Measurements from ENCODE around the gene SLC29A1. TPM values are rescaled to one million over a fixed set of nuclear protein-coding genes. Genes with fewer than 3 reads are reported as not detected.

Gene SLC29A1
- total and polyA plus RNA-seq, 5 experiments from 2014 or later, result 1.3 to 2.6 (median 2.3) TPM

DNA sequence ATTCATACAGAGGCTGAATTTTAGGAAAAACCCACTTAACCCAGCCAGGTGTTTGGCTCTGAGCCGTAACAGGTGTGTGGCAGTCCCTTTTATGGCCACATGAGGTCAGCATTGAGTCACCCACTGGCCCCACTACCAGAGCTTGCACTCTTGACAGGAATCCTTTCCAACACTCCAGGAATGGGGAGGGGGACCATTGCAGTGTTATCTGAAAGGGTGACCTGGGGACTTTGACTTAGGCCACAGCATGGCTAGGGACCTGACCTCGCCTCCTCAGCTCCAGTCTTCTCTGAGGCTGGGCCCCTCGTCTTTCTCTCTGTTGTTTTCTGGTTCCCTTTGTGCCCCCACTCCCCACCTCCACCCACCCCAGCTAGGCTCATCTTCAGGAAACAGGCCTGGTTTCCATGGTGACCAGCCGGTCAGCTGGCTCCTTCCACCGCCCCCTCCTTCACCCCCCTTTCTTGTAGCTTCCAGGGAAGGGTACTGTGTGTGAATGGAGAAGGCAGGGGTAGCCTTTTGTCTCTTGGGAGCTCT is 44.8 kb downstream of the SLC29A1 start:
- Mint-ChIP-seq H3K4me3 (peak overlapping the region in 5 of 10 donors; percentile 15 to 40 (median 27)), H3K36me3 (no peaks in the 10 kb centered on the region), H3K9me3 (no peaks in the 10 kb centered on the region), H3K4me1 (peaks cover 23 to 57% (median 40%) of the 10 kb centered on the region in 4 donors), H3K27me3 (peaks cover 10 to 29% (median 21%) of the 10 kb centered on the region in 5 donors), H3K27ac (peak overlapping the region in 8 of 10 donors; percentile 36 to 92 (median 66))
- DNase-seq (peak in 9 of 10 donors; percentile 41 to 77 (median 67)), ATAC-seq (peak in 1 of 2 donors; percentile 13)
- POLR2A ChIA-PET, result interaction anchor here (0.9 to 3.2 kb wide), 5 partner anchors 11 to 74 kb away, joined by 3 to 27 read pairs (median 7); partner anchors contain the start of genes HSP90AB1 and SLC35B2

DNA sequence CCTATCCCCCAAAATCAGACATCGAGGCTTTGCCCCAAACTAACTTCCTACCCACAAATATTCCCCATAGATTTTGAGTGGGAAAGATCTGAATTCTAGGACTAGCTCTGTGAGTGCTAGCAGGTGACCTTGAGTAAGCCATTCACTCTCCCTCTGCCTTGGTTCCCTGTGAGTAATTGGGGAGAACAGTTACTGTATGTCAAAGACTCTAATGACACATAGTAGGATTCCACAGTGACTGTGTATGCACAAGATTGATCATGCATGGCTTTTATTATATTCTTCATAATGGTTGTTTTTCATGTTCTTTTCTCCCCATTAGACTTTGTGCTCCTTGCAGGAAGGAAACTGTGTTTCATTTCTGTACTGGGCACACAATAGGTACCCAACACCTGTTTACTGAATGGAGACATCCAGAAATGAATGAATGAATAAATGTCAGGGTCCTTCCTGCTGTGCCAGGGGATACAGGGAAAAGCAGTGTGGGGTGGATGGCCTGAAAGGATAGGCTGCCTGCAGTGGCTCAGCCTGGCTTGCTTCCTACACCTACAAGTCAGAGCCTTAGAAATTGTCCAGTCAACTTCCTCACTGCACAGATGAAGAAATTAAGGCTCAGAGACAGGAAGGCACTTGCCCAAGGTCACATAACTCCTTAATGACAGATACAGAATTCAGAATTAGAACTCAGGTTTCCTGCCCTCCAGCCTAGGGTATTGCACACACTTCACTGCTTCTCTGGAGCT is 46.0 kb downstream of the SLC29A1 start:
- POLR2A ChIA-PET, result interaction anchor here (0.7 to 1.9 kb wide), 5 partner anchors 12 to 72 kb away, joined by 3 to 9 read pairs (median 4); partner anchors contain the start of gene SLC35B2
- Mint-ChIP-seq H3K4me3 (peak overlapping the region; percentile 55 to 82 (median 70)), H3K27ac (peak overlapping the region in 5 of 10 donors; percentile 19 to 62 (median 48)), H3K9me3 (no peaks in the 10 kb centered on the region), H3K27me3 (peaks cover 18 to 39% (median 33%) of the 10 kb centered on the region in 5 donors), H3K36me3 (no peaks in the 10 kb centered on the region), H3K4me1 (peaks cover 16 to 45% (median 29%) of the 10 kb centered on the region in 4 donors)
- DNase-seq (no peak), ATAC-seq (no peak)

DNA sequence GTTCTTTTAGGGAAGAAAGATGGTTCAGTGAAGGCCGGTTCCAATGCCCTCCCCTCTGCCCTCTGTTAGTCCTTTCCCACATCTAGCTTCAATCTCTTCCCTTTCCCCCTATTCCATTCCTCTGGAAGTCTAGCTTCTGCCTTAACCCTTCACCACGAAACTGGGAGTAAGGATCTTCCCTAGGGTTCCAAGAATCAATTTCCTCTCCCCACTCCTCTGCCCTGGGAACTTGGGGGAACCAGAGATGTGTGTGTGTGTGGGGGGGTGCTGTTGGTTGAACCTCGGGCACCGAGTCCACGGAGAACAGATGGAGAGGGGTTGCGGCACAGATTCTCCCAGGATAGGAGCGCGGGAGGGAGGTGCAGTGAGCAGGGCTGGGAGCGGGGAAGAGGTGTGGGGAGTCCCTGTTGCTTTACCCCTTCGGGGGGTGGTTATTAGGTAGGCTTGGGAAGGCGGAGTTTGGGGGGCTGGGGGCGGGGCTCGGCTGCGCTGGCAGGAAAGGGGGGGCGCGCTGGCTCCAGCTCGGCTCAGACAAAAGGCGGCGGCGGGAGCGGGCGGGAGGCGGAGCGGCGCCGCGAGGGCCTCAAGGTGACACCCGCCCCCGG is 46.6 kb downstream of the SLC29A1 start, which contains the start of gene TMEM151B:
TMEM151B (plus strand) TSS at position 530 of the 605 bp plus-strand sequence. CDS start 293 bp downstream, outside the sequence.
- ATAC-seq, result peak in 1 of 2 donors; percentile 8
- H3K36me3 Mint-ChIP-seq, result peaks cover 0 to 2% (median 0%) of the 10 kb centered on the region in 3 donors
- no peaks in the 10 kb centered on the region for H3K9me3 Mint-ChIP-seq
- peak within 1 kb of the TSS in 7 of 10 donors; percentile 19 to 74 (median 60) for H3K27ac Mint-ChIP-seq
- POLR2A ChIA-PET, result interaction anchor here (0.7 to 1.5 kb wide), 4 partner anchors 13 to 43 kb away, joined by 3 to 5 read pairs (median 4); partner anchors contain the start of gene AARS2
- H3K27me3 Mint-ChIP-seq, result peaks cover 22 to 44% (median 39%) of the 10 kb centered on the region in 5 donors
- peak in 8 of 10 donors; percentile 32 to 72 (median 48) for DNase-seq
- H3K4me3 Mint-ChIP-seq, result peak within 1 kb of the TSS; percentile 68 to 87 (median 76)
- H3K4me1 Mint-ChIP-seq, result peaks cover 13 to 38% (median 27%) of the 10 kb centered on the region in 4 donors

DNA sequence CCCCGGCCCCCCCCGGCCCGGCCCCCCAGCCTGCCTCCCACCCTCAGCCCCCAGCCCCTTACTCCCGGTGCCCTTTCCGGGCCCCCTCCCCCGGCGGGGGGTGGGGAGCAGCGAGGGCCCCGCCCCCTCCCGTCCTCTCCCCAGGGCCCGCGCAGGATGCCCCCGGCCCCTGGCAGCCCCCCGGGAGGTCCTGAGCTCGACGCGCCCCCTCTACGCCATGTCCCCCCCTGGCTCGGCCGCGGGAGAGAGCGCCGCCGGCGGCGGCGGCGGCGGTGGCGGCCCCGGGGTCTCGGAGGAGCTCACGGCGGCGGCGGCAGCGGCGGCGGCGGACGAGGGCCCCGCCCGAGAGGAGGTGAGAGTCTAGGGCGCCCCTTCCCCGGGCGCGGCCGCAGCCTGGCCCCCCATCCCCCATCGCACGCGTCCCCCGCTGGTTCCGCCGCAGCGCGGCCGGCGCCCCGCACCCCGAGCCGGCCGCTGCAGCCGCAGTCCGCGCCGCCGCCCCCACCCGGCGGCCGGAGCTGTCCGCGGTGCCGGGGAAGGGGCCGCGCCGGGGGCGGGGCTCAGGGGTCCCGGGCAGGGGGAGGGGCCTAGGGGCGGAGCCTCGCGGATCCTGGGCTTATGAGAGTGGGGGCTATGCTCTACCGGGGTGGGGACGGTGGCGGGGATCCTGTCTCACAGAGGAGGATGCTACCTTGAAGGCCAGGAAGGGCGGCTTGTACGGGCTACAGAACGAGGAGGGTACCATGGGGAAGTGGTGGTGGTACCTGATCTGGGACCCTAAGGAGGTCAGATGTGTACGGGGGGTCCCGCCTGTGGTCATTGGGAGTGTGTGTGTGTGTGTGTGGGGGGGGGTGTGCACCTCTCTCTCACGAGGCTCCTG is 47.4 kb downstream of the SLC29A1 start:
- H3K4me3 Mint-ChIP-seq, result peak overlapping the region; percentile 65 to 87 (median 76)
- ATAC-seq, result peak in 1 of 2 donors; percentile 51
- H3K4me1 Mint-ChIP-seq, result peaks cover 13 to 32% (median 26%) of the 10 kb centered on the region in 4 donors
- H3K27me3 Mint-ChIP-seq, result peaks cover 22 to 44% (median 39%) of the 10 kb centered on the region in 5 donors
- DNase-seq, result no peak
- peak overlapping the region in 4 of 10 donors; percentile 50 to 74 (median 64) for H3K27ac Mint-ChIP-seq
- no peaks in the 10 kb centered on the region for H3K9me3 Mint-ChIP-seq
- H3K36me3 Mint-ChIP-seq, result peaks cover 0 to 2% (median 0%) of the 10 kb centered on the region in 3 donors
- POLR2A ChIA-PET, result interaction anchor here (0.9 to 1.5 kb wide), 3 partner anchors 14 to 42 kb away, joined by 3 to 5 read pairs (median 4); partner anchors contain the start of gene AARS2

DNA sequence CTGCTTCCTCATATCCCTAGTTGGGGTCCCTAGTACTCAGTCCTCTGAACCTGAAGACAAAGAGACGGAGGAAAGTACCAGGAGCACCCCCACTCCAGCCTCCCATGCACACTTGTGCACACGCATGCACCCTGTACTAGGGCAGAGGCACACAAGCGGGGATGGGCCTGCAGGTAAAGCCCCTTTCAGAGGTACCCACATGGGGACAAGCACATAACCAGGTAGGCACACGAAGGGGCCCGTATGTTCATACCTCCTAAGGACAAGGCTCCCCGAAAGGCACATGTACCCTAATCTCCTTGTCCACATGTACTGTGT is 48.0 kb downstream of the SLC29A1 start:
- POLR2A ChIA-PET, result interaction anchor here (0.6 to 1.3 kb wide), 2 partner anchors 9 to 23 kb away, joined by 3 to 5 read pairs; no protein-coding TSS in a partner anchor
- H3K4me1 Mint-ChIP-seq, result peaks cover 13 to 26% (median 21%) of the 10 kb centered on the region in 4 donors
- peak overlapping the region; percentile 65 to 87 (median 76) for H3K4me3 Mint-ChIP-seq

DNA sequence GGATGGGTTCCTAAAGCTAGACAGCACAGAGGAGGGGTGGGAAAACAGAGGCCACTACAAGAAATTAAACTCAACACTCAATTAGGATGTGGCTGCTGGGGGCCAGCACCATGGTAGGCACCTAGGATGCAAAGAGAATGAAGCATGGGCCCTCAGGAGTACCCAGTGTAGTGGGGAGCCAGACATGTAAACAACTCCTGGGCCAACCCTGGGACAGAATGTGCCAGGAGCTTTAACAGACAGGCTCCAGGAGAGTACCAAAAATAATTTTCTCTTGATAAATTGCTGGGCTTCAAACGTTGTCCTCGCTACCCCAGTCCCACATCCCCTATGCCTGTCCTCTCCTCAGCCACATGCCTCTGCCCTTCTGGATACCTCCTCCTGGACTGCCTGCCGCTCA is 48.5 kb downstream of the SLC29A1 start:
- POLR2A ChIA-PET, result interaction anchor here (0.6 kb wide), 1 partner anchor 9 kb away, joined by 3 read pairs; no protein-coding TSS in a partner anchor
- Mint-ChIP-seq H3K36me3 (peaks cover 0 to 2% (median 0%) of the 10 kb centered on the region in 3 donors), H3K27me3 (peaks cover 22 to 48% (median 42%) of the 10 kb centered on the region in 5 donors), H3K27ac (peak overlapping the region in 1 of 10 donors; percentile 3), H3K4me1 (peaks cover 11 to 25% (median 21%) of the 10 kb centered on the region in 4 donors), H3K4me3 (peak overlapping the region in 6 of 10 donors; percentile 34 to 76 (median 60)), H3K9me3 (no peaks in the 10 kb centered on the region)
- DNase-seq, result no peak
- no peak for ATAC-seq

More for the DNA sequence above, 48.0 kb downstream of the SLC29A1 start:
- ATAC-seq (no peak), DNase-seq (no peak)
- Mint-ChIP-seq H3K27me3 (peaks cover 22 to 44% (median 39%) of the 10 kb centered on the region in 5 donors), H3K36me3 (peaks cover 0 to 2% (median 0%) of the 10 kb centered on the region in 3 donors), H3K9me3 (no peaks in the 10 kb centered on the region), H3K27ac (peak overlapping the region in 1 of 10 donors; percentile 60)

DNA sequence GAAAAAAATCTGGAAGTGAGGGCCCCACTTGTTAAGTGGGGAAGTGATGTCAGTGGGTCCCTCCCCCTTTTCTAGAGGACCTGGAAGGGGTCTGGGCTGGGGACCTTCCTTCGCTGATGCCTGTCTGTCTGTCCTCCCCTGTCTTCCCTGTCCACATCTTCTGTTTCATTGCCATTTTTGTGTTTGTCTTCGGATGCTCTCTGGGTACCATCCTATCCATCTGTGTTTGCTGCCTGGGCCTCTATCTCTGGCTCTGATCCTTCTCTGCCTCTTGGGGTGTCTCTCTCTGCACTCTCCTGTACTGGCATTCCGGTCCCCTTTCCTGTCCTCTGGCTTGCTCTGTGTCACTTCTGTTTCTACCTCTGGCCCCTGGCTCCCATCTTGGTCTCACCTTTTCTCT is 49.1 kb downstream of the SLC29A1 start:
- H3K36me3 Mint-ChIP-seq, result peaks cover 0 to 2% (median 0%) of the 10 kb centered on the region in 3 donors
- peaks cover 8 to 27% (median 20%) of the 10 kb centered on the region in 4 donors for H3K4me1 Mint-ChIP-seq
- H3K9me3 Mint-ChIP-seq, result no peaks in the 10 kb centered on the region
- H3K27me3 Mint-ChIP-seq, result peaks cover 25 to 54% (median 47%) of the 10 kb centered on the region in 5 donors
- DNase-seq (no peak), ATAC-seq (no peak)
- H3K4me3 Mint-ChIP-seq, result peak overlapping the region in 4 of 10 donors; percentile 10 to 62 (median 52)
- POLR2A ChIA-PET, result no interaction called here
- peak overlapping the region in 1 of 10 donors; percentile 28 for H3K27ac Mint-ChIP-seq

DNA sequence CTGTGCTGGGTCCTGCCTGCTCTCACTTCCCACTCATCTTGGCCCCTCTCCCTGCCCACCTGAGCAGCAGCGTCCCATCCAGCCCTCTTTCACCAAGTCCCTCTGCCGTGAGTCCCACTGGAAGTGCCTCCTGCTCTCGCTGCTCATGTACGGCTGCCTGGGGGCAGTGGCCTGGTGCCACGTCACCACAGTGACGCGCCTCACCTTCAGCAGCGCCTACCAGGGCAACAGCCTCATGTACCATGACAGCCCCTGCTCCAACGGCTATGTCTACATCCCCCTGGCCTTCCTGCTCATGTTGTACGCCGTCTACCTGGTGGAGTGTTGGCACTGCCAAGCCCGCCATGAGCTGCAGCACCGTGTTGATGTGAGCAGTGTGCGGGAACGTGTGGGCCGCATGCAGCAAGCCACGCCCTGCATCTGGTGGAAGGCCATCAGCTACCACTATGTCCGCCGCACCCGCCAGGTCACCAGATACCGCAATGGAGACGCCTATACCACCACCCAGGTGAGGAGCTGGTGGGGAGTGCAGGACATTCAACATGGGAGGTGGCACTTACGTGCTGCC is 49.7 kb downstream of the SLC29A1 start:
- POLR2A ChIA-PET, result no interaction called here
- Mint-ChIP-seq H3K4me3 (peak overlapping the region in 2 of 10 donors; percentile 34 to 35), H3K36me3 (peaks cover 0 to 2% (median 0%) of the 10 kb centered on the region in 3 donors), H3K9me3 (no peaks in the 10 kb centered on the region), H3K27me3 (peaks cover 29 to 60% (median 52%) of the 10 kb centered on the region in 5 donors), H3K27ac (no peak overlapping the region), H3K4me1 (peaks cover 8 to 23% (median 16%) of the 10 kb centered on the region in 4 donors)
- ATAC-seq (no peak), DNase-seq (no peak)

DNA sequence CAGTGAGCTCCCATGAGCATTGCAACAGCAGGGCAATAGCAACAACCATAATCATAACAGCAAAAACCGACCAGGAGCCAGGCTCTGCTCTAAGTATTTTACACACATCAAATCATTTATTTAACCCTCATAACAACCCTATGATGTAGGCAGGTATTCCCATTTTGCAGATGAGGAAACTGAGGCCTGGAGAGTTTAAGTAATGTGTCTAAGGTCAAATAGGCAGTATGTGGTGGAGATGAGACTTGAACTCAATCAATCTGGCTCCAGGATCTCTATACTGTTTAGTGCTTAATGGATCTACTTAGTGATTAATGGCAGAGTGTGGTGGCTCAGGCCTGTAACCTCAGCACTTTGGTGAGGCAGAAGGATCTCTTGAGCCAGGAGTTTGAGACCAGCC is 50.2 kb downstream of the SLC29A1 start:
- peaks cover 29 to 64% (median 52%) of the 10 kb centered on the region in 5 donors for H3K27me3 Mint-ChIP-seq
- H3K27ac Mint-ChIP-seq, result no peak overlapping the region
- H3K4me3 Mint-ChIP-seq, result no peak overlapping the region

DNA sequence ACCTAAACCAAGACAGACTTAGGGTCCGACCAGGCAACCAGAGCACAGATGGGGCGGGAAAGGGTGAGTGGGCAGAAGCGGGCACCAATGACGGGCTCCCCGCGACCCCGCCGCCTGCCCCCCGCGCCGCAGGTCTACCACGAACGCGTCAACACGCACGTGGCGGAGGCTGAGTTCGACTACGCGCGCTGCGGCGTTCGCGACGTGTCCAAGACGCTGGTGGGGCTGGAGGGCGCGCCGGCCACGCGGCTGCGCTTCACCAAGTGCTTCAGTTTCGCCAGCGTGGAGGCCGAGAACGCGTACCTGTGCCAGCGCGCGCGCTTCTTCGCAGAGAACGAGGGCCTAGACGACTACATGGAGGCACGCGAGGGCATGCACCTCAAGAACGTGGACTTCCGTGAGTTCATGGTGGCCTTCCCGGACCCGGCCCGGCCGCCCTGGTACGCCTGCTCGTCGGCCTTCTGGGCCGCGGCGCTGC is 51.9 kb downstream of the SLC29A1 start:
- DNase-seq, result no peak
- peaks cover 5 to 17% (median 10%) of the 10 kb centered on the region in 4 donors for H3K4me1 Mint-ChIP-seq
- POLR2A ChIA-PET, result interaction anchor here (0.5 kb wide), 1 partner anchor 18 kb away, joined by 8 read pairs; no protein-coding TSS in a partner anchor
- peaks cover 31 to 75% (median 57%) of the 10 kb centered on the region in 5 donors for H3K27me3 Mint-ChIP-seq
- H3K36me3 Mint-ChIP-seq, result peaks cover 0 to 2% (median 0%) of the 10 kb centered on the region in 3 donors
- peak overlapping the region in 3 of 10 donors; percentile 7 to 48 (median 47) for H3K4me3 Mint-ChIP-seq
- H3K27ac Mint-ChIP-seq, result no peak overlapping the region
- no peaks in the 10 kb centered on the region for H3K9me3 Mint-ChIP-seq
- no peak for ATAC-seq

More for the DNA sequence above, 50.2 kb downstream of the SLC29A1 start:
- DNase-seq (no peak), ATAC-seq (no peak)
- Mint-ChIP-seq H3K4me1 (peaks cover 8 to 22% (median 16%) of the 10 kb centered on the region in 4 donors), H3K36me3 (peaks cover 0 to 2% (median 0%) of the 10 kb centered on the region in 3 donors), H3K9me3 (no peaks in the 10 kb centered on the region)
- POLR2A ChIA-PET, result interaction anchor here (0.6 kb wide), 1 partner anchor 813 kb away, joined by 3 read pairs; no protein-coding TSS in a partner anchor
